Neural cell (in vitro differentiated cells): ENCODE results near the gene OGDH. TPM values are rescaled to one million over a fixed set of nuclear protein-coding genes. Genes with fewer than 3 reads are reported as not detected.

ENCODE experiments used
- H2AFZ ChIP-seq: fragments of 200-600, 300-800 bp; sonication (generic), shearing (Covaris generic); 2 replicates; pipeline ENCODE4 v1.6.0; 2014; ENCODE audit warnings: low read depth, mild to moderate bottlenecking, antibody characterized with exemption, low read length, moderate library complexity
- H3F3A ChIP-seq: fragments of 200-600 bp; shearing (Covaris generic); 2 replicates; pipeline ENCODE4 v1.6.1; 2016; ENCODE audit warnings: mild to moderate bottlenecking, moderate library complexity, mixed read lengths, antibody characterized with exemption, low read length; ENCODE audit not compliant: insufficient read depth, poor library complexity, severe bottlenecking
- H3K27ac ChIP-seq: fragments of 200-600, 300-800 bp; sonication (generic), shearing (Covaris generic); 2 replicates; pipeline ENCODE4 v1.5.1; 2014; ENCODE audit warnings: mild to moderate bottlenecking, low read length, moderate library complexity
- H3K27me3 ChIP-seq: fragments of 300-800, 200-600 bp; sonication (generic), shearing (Covaris generic); 2 replicates; pipeline ENCODE4 v1.6.0; 2014; ENCODE audit warnings: mild to moderate bottlenecking, low read depth, low read length, moderate library complexity; ENCODE audit not compliant: insufficient read depth
- H3K36me3 ChIP-seq: fragments of 300-800, 200-600 bp; sonication (generic), shearing (Covaris generic); 2 replicates; pipeline ENCODE4 v1.5.1; 2014; ENCODE audit warnings: mild to moderate bottlenecking, antibody characterized with exemption, low read length, moderate library complexity; ENCODE audit not compliant: insufficient read depth
- H3K4me2 ChIP-seq: fragments of 300-800, 200-600 bp; sonication (generic), shearing (Covaris generic); 2 replicates; pipeline ENCODE4 v1.6.0; 2014; ENCODE audit warnings: mild to moderate bottlenecking, low read length
- H3K4me3 ChIP-seq: fragments of 300-800, 200-600 bp; sonication (generic), shearing (Covaris generic); 2 replicates; pipeline ENCODE4 v1.5.1; 2014; ENCODE audit warnings: mild to moderate bottlenecking, low read length, moderate library complexity
- H3K79me2 ChIP-seq: fragments of 200-600 bp; shearing (Covaris generic); replicated peaks from 2 replicates; pipeline ENCODE4 v1.6.0; 2014; ENCODE audit warnings: mild to moderate bottlenecking, low read length, moderate library complexity; ENCODE audit not compliant: insufficient read depth
- H3K9ac ChIP-seq: fragments of 300-800, 200-600 bp; sonication (generic), shearing (Covaris generic); 2 replicates; pipeline ENCODE4 v1.6.1; 2016; ENCODE audit warnings: mild to moderate bottlenecking, low read length, mixed read lengths
- H3K9me2 ChIP-seq: fragments of 200-600 bp; shearing (Covaris generic); 2 replicates; pipeline ENCODE4 v1.6.1; 2016; ENCODE audit warnings: mild to moderate bottlenecking, low read length, mixed read lengths; ENCODE audit not compliant: insufficient read depth
- H3K9me3 ChIP-seq: fragments of 200-600, 300-800 bp; sonication (generic), shearing (Covaris generic); 2 replicates; pipeline ENCODE4 v1.6.1; 2016; ENCODE audit warnings: mild to moderate bottlenecking, mixed run types, low read length, moderate library complexity, mixed read lengths
- H4K20me1 ChIP-seq: fragments of 200-600 bp; shearing (Covaris generic); 2 replicates; pipeline ENCODE4 v1.6.1; 2016; ENCODE audit warnings: mild to moderate bottlenecking, mixed run types; ENCODE audit not compliant: insufficient read depth
- CTCF ChIP-seq: fragments of 450-650 bp; IDR thresholded peaks from 2 replicates; pipeline ENCODE4 v1.5.1; 2014; ENCODE audit warnings: antibody characterized with exemption, mild to moderate bottlenecking, moderate library complexity; ENCODE audit not compliant: poor library complexity, severe bottlenecking
- EP300 ChIP-seq: fragments of 450-650 bp; conservative IDR thresholded peaks from 2 replicates; pipeline ENCODE4 v1.6.1; 2014; ENCODE audit warnings: antibody characterized with exemption, mild to moderate bottlenecking, moderate library complexity; ENCODE audit not compliant: poor library complexity, severe bottlenecking
- EZH2 ChIP-seq: fragments of 200-600, 300-800 bp; shearing (Covaris generic), sonication (generic); IDR thresholded peaks from 2 replicates; pipeline ENCODE4 v1.6.1; 2014; ENCODE audit warnings: antibody characterized with exemption, low read length, borderline replicate concordance, mild to moderate bottlenecking; ENCODE audit not compliant: insufficient read depth, poor library complexity, severe bottlenecking
- MXI1 ChIP-seq: fragments of 450-650 bp; conservative IDR thresholded peaks from 2 replicates; pipeline ENCODE4 v1.6.1; 2014; ENCODE audit warnings: antibody characterized with exemption, mild to moderate bottlenecking; ENCODE audit not compliant: poor library complexity, severe bottlenecking
- POLR2AphosphoS5 ChIP-seq: IDR thresholded peaks from 2 replicates; pipeline ENCODE4 v1.6.1; 2012
- RAD21 ChIP-seq: fragments of 450-650 bp; conservative IDR thresholded peaks from 2 replicates; pipeline ENCODE4 v1.6.1; 2014; ENCODE audit warnings: antibody characterized with exemption, mild to moderate bottlenecking, moderate library complexity
- REST ChIP-seq: IDR thresholded peaks from 2 replicates; pipeline ENCODE4 v1.6.1; 2012; ENCODE audit warnings: borderline replicate concordance
- SMC3 ChIP-seq: fragments of 450-650 bp; conservative IDR thresholded peaks from 2 replicates; pipeline ENCODE4 v1.6.1; 2014; ENCODE audit warnings: antibody characterized with exemption, mild to moderate bottlenecking, moderate library complexity; ENCODE audit not compliant: poor library complexity
- TAF1 ChIP-seq: IDR thresholded peaks from 2 replicates; pipeline ENCODE4 v1.6.1; 2012; ENCODE audit warnings: low read depth
- polyA plus RNA-seq: library from polyadenylated mRNA; depleted of rRNA; stranded (reverse); fragments of >200 nt; gene quantifications from 2 replicates; pipeline ENCODE4 v1.2.3, GENCODE V29; 2014

Gene OGDH
- polyA plus RNA-seq, 1 donor from 2014 or later = 16.9 TPM

- no peaks in the 10 kb centered on the region for H3K9me3 ChIP-seq
- H3K4me2 ChIP-seq = no peak overlapping the region
- no peaks in the 10 kb centered on the region for H3K9me2 ChIP-seq
- no peak overlapping the region for H3K27ac ChIP-seq
- no peak overlapping the region for H2AFZ ChIP-seq
- H3K79me2 ChIP-seq = no peaks in the 10 kb centered on the region
- no peak for TF ChIP-seq EP300
- no peak for TF ChIP-seq EZH2
- TF ChIP-seq REST = no peak
- TF ChIP-seq SMC3 = no peak
- TF ChIP-seq TAF1 = no peak
- TF ChIP-seq MXI1 = no peak
- no peak for TF ChIP-seq POLR2AphosphoS5
- TF ChIP-seq RAD21 = no peak
- no peak for TF ChIP-seq CTCF
- H3K9ac ChIP-seq = no peak overlapping the region
- no peaks in the 10 kb centered on the region for H3K36me3 ChIP-seq
- H3F3A ChIP-seq = no peaks in the 10 kb centered on the region
- H3K4me3 ChIP-seq = no peak overlapping the region
- H3K27me3 ChIP-seq = no peaks in the 10 kb centered on the region
- H4K20me1 ChIP-seq = no peaks in the 10 kb centered on the region
Observed at GRCh38 chr7:44738876-44739665, 132.6 kb downstream of the OGDH start.

GRCh38 chr7:44740055-44740454 lies 133.6 kb downstream of the OGDH start:
- H3K4me2 ChIP-seq = no peak overlapping the region

More at GRCh38 chr7:44740055-44740454, 133.6 kb downstream of the OGDH start:
- no peaks in the 10 kb centered on the region for H3K79me2 ChIP-seq
- no peak overlapping the region for H3K27ac ChIP-seq
- H3K9me3 ChIP-seq = no peaks in the 10 kb centered on the region
- H3K27me3 ChIP-seq = no peaks in the 10 kb centered on the region
- no peak overlapping the region for H2AFZ ChIP-seq
- no peaks in the 10 kb centered on the region for H3F3A ChIP-seq
- no peaks in the 10 kb centered on the region for H3K36me3 ChIP-seq
- no peaks in the 10 kb centered on the region for H3K9me2 ChIP-seq
- no peak overlapping the region for H3K9ac ChIP-seq
- no peak overlapping the region for H3K4me3 ChIP-seq
- TF ChIP-seq POLR2AphosphoS5 (no peak), CTCF (no peak), EP300 (no peak), EZH2 (no peak), REST (no peak), MXI1 (no peak), SMC3 (no peak), TAF1 (no peak), RAD21 (no peak)
- no peaks in the 10 kb centered on the region for H4K20me1 ChIP-seq
